Articular chondrocyte of knee joint (primary cell): ENCODE results near the gene ARHGEF28. TPM values are rescaled to one million over a fixed set of nuclear protein-coding genes. Genes with fewer than 3 reads are reported as not detected.

Source experiments
- small RNA-seq: library from RNA; depleted of rRNA; stranded (forward); fragments of <200 nt; gene quantifications from one replicate; pipeline ENCODE3, GENCODE V24; 2012
- total RNA-seq: library from RNA; depleted of rRNA; stranded (reverse); fragments of >200 nt; gene quantifications from 2 replicates; pipeline ENCODE4 v1.2.3, GENCODE V29; 2012

Gene ARHGEF28
- 60.6 and 66.7 TPM in 2 replicates for total RNA-seq

DNA sequence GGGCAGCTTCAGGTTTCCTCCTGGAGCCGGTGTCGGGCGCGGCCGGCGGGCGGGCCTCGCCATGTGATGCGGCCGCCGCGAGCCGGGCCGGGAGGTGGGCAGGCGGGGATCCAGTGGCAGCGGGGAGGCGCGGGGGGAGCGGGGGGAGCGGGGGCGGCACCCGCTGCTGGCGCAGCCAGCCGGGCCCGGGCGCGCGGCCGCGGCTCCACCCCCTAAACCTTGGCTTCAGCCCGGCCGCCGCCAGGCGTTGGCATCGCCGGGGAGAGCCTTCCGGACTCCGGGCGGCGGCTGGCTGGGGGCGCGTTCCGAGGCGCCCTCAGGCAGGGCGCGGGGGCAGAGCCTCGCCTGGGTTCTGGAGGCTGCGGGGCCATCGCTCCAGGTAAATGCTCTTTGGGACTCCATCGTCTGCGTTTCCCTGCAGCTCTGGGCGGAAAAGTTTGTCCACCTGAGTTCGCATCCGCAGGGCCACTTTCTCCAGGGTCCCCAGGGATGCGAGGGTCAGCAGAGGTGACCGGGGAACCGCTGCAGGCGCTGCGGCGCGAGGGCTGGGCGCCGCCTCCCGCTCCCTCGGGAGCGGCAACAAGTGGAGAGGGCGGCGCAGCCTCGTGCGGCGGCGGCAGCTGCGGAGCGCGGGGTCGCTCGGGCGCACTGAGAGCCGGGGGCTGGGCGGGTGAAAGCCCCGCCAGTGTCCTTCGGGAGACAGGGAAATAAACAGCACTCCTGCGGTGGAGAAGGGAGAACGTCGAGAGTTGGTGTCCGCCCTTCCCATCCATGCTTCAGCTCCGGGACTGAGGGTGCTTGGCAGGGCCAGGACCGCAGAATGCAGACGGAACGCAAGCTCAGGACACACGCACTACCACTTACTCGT is at the start of gene ARHGEF28:
ARHGEF28 (plus strand) TSS at position 253 of the 868 bp plus-strand sequence. CDS start 58,656 bp downstream, outside the sequence.

Small RNA genes within 50 kb of the gene (small RNA-seq; reads per million reads assigned to genes)
- gene RNU7-196P, result not detected

Other genes with a start within 250 kb of the ARHGEF28 start
- gene FOXD1, start 177.4 kb upstream of the ARHGEF28 start, total RNA-seq, result 9.6 and 14.0 TPM in 2 replicates
- 354 and 380 TPM in 2 replicates for gene BTF3, start 127.8 kb upstream of the ARHGEF28 start, total RNA-seq
- gene ANKRA2, start 60.6 kb upstream of the ARHGEF28 start, total RNA-seq, result 24.0 and 24.4 TPM in 2 replicates
- gene UTP15, start 60.5 kb upstream of the ARHGEF28 start, total RNA-seq, result 25.9 and 31.2 TPM in 2 replicates